Neural cell (in vitro differentiated cells): ENCODE results near the gene SLC25A34. TPM values are rescaled to one million over a fixed set of nuclear protein-coding genes. Genes with fewer than 3 reads are reported as not detected.

Experiments
- H2AFZ ChIP-seq: fragments of 200-600, 300-800 bp; sonication (generic), shearing (Covaris generic); 2 replicates; pipeline ENCODE4 v1.6.0; 2014; ENCODE audit warnings: low read depth, mild to moderate bottlenecking, antibody characterized with exemption, low read length, moderate library complexity
- H3F3A ChIP-seq: fragments of 200-600 bp; shearing (Covaris generic); 2 replicates; pipeline ENCODE4 v1.6.1; 2016; ENCODE audit warnings: mild to moderate bottlenecking, moderate library complexity, mixed read lengths, antibody characterized with exemption, low read length; ENCODE audit not compliant: insufficient read depth, poor library complexity, severe bottlenecking
- H3K27ac ChIP-seq: fragments of 200-600, 300-800 bp; sonication (generic), shearing (Covaris generic); 2 replicates; pipeline ENCODE4 v1.5.1; 2014; ENCODE audit warnings: mild to moderate bottlenecking, low read length, moderate library complexity
- H3K27me3 ChIP-seq: fragments of 300-800, 200-600 bp; sonication (generic), shearing (Covaris generic); 2 replicates; pipeline ENCODE4 v1.6.0; 2014; ENCODE audit warnings: mild to moderate bottlenecking, low read depth, low read length, moderate library complexity; ENCODE audit not compliant: insufficient read depth
- H3K36me3 ChIP-seq: fragments of 300-800, 200-600 bp; sonication (generic), shearing (Covaris generic); 2 replicates; pipeline ENCODE4 v1.5.1; 2014; ENCODE audit warnings: mild to moderate bottlenecking, antibody characterized with exemption, low read length, moderate library complexity; ENCODE audit not compliant: insufficient read depth
- H3K4me2 ChIP-seq: fragments of 300-800, 200-600 bp; sonication (generic), shearing (Covaris generic); 2 replicates; pipeline ENCODE4 v1.6.0; 2014; ENCODE audit warnings: mild to moderate bottlenecking, low read length
- H3K4me3 ChIP-seq: fragments of 300-800, 200-600 bp; sonication (generic), shearing (Covaris generic); 2 replicates; pipeline ENCODE4 v1.5.1; 2014; ENCODE audit warnings: mild to moderate bottlenecking, low read length, moderate library complexity
- H3K79me2 ChIP-seq: fragments of 200-600 bp; shearing (Covaris generic); replicated peaks from 2 replicates; pipeline ENCODE4 v1.6.0; 2014; ENCODE audit warnings: mild to moderate bottlenecking, low read length, moderate library complexity; ENCODE audit not compliant: insufficient read depth
- H3K9ac ChIP-seq: fragments of 300-800, 200-600 bp; sonication (generic), shearing (Covaris generic); 2 replicates; pipeline ENCODE4 v1.6.1; 2016; ENCODE audit warnings: mild to moderate bottlenecking, low read length, mixed read lengths
- H3K9me2 ChIP-seq: fragments of 200-600 bp; shearing (Covaris generic); 2 replicates; pipeline ENCODE4 v1.6.1; 2016; ENCODE audit warnings: mild to moderate bottlenecking, low read length, mixed read lengths; ENCODE audit not compliant: insufficient read depth
- H3K9me3 ChIP-seq: fragments of 200-600, 300-800 bp; sonication (generic), shearing (Covaris generic); 2 replicates; pipeline ENCODE4 v1.6.1; 2016; ENCODE audit warnings: mild to moderate bottlenecking, mixed run types, low read length, moderate library complexity, mixed read lengths
- H4K20me1 ChIP-seq: fragments of 200-600 bp; shearing (Covaris generic); 2 replicates; pipeline ENCODE4 v1.6.1; 2016; ENCODE audit warnings: mild to moderate bottlenecking, mixed run types; ENCODE audit not compliant: insufficient read depth
- EP300 ChIP-seq: fragments of 450-650 bp; conservative IDR thresholded peaks from 2 replicates; pipeline ENCODE4 v1.6.1; 2014; ENCODE audit warnings: antibody characterized with exemption, mild to moderate bottlenecking, moderate library complexity; ENCODE audit not compliant: poor library complexity, severe bottlenecking
- EZH2 ChIP-seq: fragments of 200-600, 300-800 bp; shearing (Covaris generic), sonication (generic); IDR thresholded peaks from 2 replicates; pipeline ENCODE4 v1.6.1; 2014; ENCODE audit warnings: antibody characterized with exemption, low read length, borderline replicate concordance, mild to moderate bottlenecking; ENCODE audit not compliant: insufficient read depth, poor library complexity, severe bottlenecking
- MXI1 ChIP-seq: fragments of 450-650 bp; conservative IDR thresholded peaks from 2 replicates; pipeline ENCODE4 v1.6.1; 2014; ENCODE audit warnings: antibody characterized with exemption, mild to moderate bottlenecking; ENCODE audit not compliant: poor library complexity, severe bottlenecking
- POLR2AphosphoS5 ChIP-seq: IDR thresholded peaks from 2 replicates; pipeline ENCODE4 v1.6.1; 2012
- RAD21 ChIP-seq: fragments of 450-650 bp; conservative IDR thresholded peaks from 2 replicates; pipeline ENCODE4 v1.6.1; 2014; ENCODE audit warnings: antibody characterized with exemption, mild to moderate bottlenecking, moderate library complexity
- SMC3 ChIP-seq: fragments of 450-650 bp; conservative IDR thresholded peaks from 2 replicates; pipeline ENCODE4 v1.6.1; 2014; ENCODE audit warnings: antibody characterized with exemption, mild to moderate bottlenecking, moderate library complexity; ENCODE audit not compliant: poor library complexity
- TAF1 ChIP-seq: IDR thresholded peaks from 2 replicates; pipeline ENCODE4 v1.6.1; 2012; ENCODE audit warnings: low read depth
- polyA plus RNA-seq: library from polyadenylated mRNA; depleted of rRNA; stranded (reverse); fragments of >200 nt; gene quantifications from 2 replicates; pipeline ENCODE4 v1.2.3, GENCODE V29; 2014
- TF ChIP-seq, protein P1 (sequence below): IDR thresholded peaks from 2 replicates; pipeline ENCODE4 v1.6.1; 2012; ENCODE audit warnings: borderline replicate concordance
- TF ChIP-seq, protein P2 (sequence below): fragments of 450-650 bp; IDR thresholded peaks from 2 replicates; pipeline ENCODE4 v1.5.1; 2014; ENCODE audit warnings: antibody characterized with exemption, mild to moderate bottlenecking, moderate library complexity; ENCODE audit not compliant: poor library complexity, severe bottlenecking

Gene SLC25A34
- polyA plus RNA-seq, 1 donor from 2014 or later, result 5.4 TPM

DNA sequence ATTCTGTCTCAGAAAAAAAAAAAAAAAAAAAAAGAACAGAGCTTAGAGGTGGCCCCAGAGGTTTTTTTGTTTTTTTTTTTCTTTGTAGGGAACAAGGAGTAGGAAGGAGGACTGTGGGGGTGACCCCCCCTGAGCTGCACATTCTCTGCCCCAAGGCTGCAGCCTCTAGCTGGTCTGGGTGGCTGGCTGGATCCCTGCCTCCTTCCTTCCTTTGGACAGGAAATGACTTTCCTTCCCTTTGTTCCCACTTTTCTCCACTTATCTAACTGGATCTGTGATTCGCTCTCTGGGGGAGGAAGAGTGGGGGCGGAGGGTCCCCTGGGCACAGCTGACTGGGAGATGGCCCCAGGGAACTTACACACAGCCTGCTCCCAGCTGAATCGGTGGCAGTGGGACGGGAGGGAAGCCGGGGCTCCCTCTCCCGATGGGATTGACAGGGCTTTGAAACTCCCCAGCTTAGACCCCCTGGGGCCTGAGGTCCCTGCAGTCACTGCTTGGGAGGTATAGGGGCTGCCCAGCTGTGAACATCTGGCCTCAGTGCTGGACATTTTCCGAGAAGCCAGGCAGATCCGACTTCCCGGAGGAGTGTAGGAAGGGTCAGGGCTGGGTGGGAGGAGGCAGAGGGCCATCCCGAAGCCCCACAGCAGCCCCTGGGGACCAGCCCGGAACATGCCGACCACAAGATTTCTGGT, 24.6 kb downstream of the SLC25A34 start:
- peaks cover 15% of the 10 kb centered on the region for H3K27me3 ChIP-seq
- H3K9me2 ChIP-seq, result no peaks in the 10 kb centered on the region
- no peaks in the 10 kb centered on the region for H3K9me3 ChIP-seq
- H3K9ac ChIP-seq, result no peak overlapping the region
- H3K36me3 ChIP-seq, result no peaks in the 10 kb centered on the region
- H3K4me3 ChIP-seq, result peak overlapping the region; percentile 33
- H4K20me1 ChIP-seq, result no peaks in the 10 kb centered on the region
- no peak overlapping the region for H2AFZ ChIP-seq
- no peak for TF ChIP-seq EZH2
- no peak for TF ChIP-seq MXI1
- TF ChIP-seq RAD21, result no peak
- no peak for TF ChIP-seq TAF1
- TF ChIP-seq SMC3, result no peak
- no peak for TF ChIP-seq EP300
- TF ChIP-seq, protein P1, sequence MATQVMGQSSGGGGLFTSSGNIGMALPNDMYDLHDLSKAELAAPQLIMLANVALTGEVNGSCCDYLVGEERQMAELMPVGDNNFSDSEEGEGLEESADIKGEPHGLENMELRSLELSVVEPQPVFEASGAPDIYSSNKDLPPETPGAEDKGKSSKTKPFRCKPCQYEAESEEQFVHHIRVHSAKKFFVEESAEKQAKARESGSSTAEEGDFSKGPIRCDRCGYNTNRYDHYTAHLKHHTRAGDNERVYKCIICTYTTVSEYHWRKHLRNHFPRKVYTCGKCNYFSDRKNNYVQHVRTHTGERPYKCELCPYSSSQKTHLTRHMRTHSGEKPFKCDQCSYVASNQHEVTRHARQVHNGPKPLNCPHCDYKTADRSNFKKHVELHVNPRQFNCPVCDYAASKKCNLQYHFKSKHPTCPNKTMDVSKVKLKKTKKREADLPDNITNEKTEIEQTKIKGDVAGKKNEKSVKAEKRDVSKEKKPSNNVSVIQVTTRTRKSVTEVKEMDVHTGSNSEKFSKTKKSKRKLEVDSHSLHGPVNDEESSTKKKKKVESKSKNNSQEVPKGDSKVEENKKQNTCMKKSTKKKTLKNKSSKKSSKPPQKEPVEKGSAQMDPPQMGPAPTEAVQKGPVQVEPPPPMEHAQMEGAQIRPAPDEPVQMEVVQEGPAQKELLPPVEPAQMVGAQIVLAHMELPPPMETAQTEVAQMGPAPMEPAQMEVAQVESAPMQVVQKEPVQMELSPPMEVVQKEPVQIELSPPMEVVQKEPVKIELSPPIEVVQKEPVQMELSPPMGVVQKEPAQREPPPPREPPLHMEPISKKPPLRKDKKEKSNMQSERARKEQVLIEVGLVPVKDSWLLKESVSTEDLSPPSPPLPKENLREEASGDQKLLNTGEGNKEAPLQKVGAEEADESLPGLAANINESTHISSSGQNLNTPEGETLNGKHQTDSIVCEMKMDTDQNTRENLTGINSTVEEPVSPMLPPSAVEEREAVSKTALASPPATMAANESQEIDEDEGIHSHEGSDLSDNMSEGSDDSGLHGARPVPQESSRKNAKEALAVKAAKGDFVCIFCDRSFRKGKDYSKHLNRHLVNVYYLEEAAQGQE, result no peak
- no peak overlapping the region for H3K27ac ChIP-seq
- peaks cover 6% of the 10 kb centered on the region for H3K79me2 ChIP-seq
- H3F3A ChIP-seq, result no peaks in the 10 kb centered on the region
- no peak overlapping the region for H3K4me2 ChIP-seq

DNA sequence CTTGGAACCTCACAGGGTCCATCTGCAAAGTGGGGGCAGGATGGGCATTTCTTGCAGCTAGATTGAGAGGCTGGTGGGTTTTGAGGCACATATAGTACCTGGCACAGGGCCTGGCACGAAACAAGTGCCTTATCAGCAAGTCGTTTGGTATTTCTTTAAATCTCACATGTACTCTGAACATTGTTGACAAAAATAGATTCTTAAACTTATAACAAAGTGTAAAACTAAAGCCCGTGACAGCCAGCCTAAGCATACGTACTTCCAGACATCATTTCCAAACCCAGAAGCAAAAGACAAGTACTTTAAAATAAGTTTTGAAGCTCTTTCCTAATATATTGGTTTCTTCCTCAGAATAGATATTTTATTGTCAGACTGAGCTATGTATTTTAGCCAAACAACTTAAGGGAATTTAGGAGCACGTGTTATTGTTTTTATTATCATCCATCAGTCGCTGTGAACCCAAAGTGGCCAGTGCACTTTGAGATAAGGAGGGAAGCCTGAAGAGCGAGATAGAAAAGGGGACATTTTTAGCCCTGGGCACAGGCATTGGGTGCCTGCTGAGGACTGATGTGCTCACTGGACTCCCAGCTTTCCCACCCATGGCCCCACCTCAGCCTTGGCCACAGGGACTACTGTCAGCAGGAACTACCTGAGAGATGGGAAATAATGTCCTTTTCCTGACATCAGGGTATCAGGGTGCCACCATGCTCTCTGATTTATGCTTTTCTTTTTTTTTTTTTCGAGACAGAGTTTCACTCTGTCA, 25.5 kb downstream of the SLC25A34 start:
- Histone ChIP-seq H3F3A (no peaks in the 10 kb centered on the region), H3K4me3 (no peak overlapping the region), H2AFZ (no peak overlapping the region), H4K20me1 (no peaks in the 10 kb centered on the region), H3K9me2 (no peaks in the 10 kb centered on the region), H3K79me2 (peaks cover 6% of the 10 kb centered on the region), H3K4me2 (no peak overlapping the region), H3K27me3 (peaks cover 15% of the 10 kb centered on the region), H3K9me3 (no peaks in the 10 kb centered on the region), H3K9ac (no peak overlapping the region), H3K27ac (no peak overlapping the region), H3K36me3 (no peaks in the 10 kb centered on the region)
- TF ChIP-seq, protein P2, sequence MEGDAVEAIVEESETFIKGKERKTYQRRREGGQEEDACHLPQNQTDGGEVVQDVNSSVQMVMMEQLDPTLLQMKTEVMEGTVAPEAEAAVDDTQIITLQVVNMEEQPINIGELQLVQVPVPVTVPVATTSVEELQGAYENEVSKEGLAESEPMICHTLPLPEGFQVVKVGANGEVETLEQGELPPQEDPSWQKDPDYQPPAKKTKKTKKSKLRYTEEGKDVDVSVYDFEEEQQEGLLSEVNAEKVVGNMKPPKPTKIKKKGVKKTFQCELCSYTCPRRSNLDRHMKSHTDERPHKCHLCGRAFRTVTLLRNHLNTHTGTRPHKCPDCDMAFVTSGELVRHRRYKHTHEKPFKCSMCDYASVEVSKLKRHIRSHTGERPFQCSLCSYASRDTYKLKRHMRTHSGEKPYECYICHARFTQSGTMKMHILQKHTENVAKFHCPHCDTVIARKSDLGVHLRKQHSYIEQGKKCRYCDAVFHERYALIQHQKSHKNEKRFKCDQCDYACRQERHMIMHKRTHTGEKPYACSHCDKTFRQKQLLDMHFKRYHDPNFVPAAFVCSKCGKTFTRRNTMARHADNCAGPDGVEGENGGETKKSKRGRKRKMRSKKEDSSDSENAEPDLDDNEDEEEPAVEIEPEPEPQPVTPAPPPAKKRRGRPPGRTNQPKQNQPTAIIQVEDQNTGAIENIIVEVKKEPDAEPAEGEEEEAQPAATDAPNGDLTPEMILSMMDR, result no peak
- TF ChIP-seq EZH2 (no peak), POLR2AphosphoS5 (no peak), TAF1 (no peak), EP300 (no peak), RAD21 (no peak), MXI1 (no peak), SMC3 (no peak)
- TF ChIP-seq, protein P1, result no peak
